Fibroblast of the aortic adventitia (primary cell): ENCODE data around the gene DLG3. TPM values are rescaled to one million over a fixed set of nuclear protein-coding genes. Genes with fewer than 3 reads are reported as not detected.
A peak's percentile ranks its signal among the peaks of the same experiment; 100 is the strongest.
"Not testable (repeated sequence)": the region's sequence is repeated elsewhere in the genome, so short reads cannot be mapped to it uniquely, and the experiment has no call there.

Source experiments
- DNase-seq: peaks from one replicate; pipeline ENCODE4 v3.0.0-alpha.2; 2010; ENCODE audit warnings: low read depth
- H3K4me3 ChIP-seq: 2 replicates; pipeline ENCODE4 v1.5.1; 2011; ENCODE audit warnings: low read depth, mild to moderate bottlenecking, control low read depth, low read length, moderate library complexity
- total RNA-seq: library from RNA; depleted of rRNA; stranded (reverse); fragments of >200 nt; gene quantifications from 2 replicates; pipeline ENCODE4 v1.2.3, GENCODE V29; 2012; ENCODE audit warnings: low replicate concordance
- TF ChIP-seq, protein P1 (sequence below): IDR thresholded peaks from 2 replicates; pipeline ENCODE4 v1.5.1; 2011; ENCODE audit warnings: mild to moderate bottlenecking, low read length, control low read depth, inconsistent platforms; ENCODE audit not compliant: insufficient read depth

DLG3 gene
- total RNA-seq: 15.0 and 15.4 TPM in 2 replicates

- DNase-seq: peak; percentile 50
- TF ChIP-seq, protein P1, sequence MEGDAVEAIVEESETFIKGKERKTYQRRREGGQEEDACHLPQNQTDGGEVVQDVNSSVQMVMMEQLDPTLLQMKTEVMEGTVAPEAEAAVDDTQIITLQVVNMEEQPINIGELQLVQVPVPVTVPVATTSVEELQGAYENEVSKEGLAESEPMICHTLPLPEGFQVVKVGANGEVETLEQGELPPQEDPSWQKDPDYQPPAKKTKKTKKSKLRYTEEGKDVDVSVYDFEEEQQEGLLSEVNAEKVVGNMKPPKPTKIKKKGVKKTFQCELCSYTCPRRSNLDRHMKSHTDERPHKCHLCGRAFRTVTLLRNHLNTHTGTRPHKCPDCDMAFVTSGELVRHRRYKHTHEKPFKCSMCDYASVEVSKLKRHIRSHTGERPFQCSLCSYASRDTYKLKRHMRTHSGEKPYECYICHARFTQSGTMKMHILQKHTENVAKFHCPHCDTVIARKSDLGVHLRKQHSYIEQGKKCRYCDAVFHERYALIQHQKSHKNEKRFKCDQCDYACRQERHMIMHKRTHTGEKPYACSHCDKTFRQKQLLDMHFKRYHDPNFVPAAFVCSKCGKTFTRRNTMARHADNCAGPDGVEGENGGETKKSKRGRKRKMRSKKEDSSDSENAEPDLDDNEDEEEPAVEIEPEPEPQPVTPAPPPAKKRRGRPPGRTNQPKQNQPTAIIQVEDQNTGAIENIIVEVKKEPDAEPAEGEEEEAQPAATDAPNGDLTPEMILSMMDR: no peak
- peak within 1 kb of the TSS; percentile 44 for H3K4me3 ChIP-seq
Observed at GRCh38 chrX:70444326-70444945, at the start of gene DLG3. DLG3 (plus strand) TSS chrX:70444835; CDS start chrX:70445202, 367 bp downstream.

DNA sequence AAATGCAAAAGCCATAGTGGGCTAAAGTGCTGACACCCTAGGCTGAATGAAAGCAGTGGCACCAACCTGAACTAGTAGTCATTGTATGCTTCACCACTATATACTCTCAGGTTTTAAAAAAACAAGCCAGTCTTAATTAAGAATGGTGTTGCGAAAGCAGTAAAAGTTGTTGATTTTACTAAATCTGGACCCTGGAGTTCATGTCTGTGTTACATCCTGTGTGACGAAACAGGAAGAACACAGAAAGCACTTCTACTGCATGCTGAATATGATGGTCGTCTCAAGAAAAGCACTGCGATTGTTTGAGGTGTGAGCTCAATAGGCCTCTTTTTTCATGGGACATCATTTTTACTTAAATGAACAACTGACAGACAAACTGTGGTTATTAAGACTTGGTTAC is 45.7 kb upstream of the DLG3 start:
- TF ChIP-seq, protein P1: no peak
- H3K4me3 ChIP-seq: no peak overlapping the region
- peak; percentile 13 for DNase-seq

DNA sequence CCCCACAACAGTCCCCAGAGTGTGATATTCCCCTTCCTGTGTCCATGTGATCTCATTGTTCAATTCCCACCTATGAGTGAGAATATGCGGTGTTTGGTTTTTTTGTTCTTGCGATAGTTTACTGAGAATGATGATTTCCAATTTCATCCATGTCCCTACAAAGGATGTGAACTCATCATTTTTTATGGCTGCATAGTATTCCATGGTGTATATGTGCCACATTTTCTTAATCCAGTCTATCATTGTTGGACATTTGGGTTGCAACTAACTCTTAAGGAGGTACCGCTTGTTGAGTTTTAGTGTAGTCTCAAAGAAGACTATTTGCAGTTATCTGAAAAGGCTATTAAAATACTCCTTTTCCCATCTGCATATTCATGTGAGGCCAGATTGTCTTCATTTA is 44.5 kb upstream of the DLG3 start:
- not testable (repeated sequence) for H3K4me3 ChIP-seq, DNase-seq

GRCh38 chrX:70402721-70403120 is 41.9 kb upstream of the DLG3 start:
- no peak overlapping the region for H3K4me3 ChIP-seq
- TF ChIP-seq, protein P1: no peak
- DNase-seq: no peak

GRCh38 chrX:70405003-70405402 is 39.6 kb upstream of the DLG3 start:
- TF ChIP-seq, protein P1: no peak
- H3K4me3 ChIP-seq: no peak overlapping the region
- DNase-seq: no peak

DNA sequence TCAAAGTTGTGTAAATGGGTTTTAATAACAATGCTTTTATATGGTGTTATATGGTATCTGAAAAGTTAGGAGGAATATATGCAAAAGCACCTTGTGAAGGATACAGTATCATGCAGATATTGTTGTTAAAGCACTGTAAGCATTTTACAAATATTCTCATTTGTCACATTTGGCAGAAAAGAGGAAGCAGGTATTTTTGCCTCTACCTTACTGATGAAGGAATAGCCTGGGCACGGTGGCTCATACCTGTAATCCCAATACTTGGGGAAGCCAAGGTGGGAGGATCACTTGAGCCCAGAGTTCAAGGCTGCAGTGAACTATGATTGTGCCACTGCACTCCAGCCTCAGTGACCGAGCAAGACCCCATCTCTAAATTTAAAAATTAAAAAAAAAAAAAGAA is 33.7 kb upstream of the DLG3 start:
- TF ChIP-seq, protein P1: no peak
- DNase-seq: no peak

DNA sequence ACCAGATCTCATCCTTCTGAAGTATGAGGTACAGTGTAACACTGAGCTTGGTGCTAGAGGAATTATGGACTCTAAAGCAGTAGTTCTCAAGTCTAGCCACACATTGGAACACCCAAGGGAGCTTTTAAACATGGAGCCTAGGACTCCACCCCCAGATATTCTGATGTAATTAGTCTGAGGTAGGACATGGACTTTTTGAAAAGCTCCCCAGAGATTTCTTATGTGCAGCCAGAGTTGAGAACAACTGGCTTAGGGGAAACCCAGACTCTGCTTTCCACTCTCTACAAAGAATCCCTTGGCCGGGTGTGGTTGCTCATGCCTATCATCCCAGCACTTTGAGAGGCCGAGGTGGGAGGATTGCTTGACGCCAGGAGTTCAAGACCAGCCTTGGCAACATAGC is 33.2 kb upstream of the DLG3 start:
- TF ChIP-seq, protein P1: no peak
- no peak overlapping the region for H3K4me3 ChIP-seq
- no peak for DNase-seq

More for the DNA sequence above, 33.7 kb upstream of the DLG3 start:
- H3K4me3 ChIP-seq: no peak overlapping the region
